Loucy (cell line): ENCODE data around the gene SLC7A10.

Experiments used
- H2AFZ ChIP-seq: fragments of 200-600 bp; sonication (generic); 2 replicates; pipeline ENCODE4 v1.6.0; 2016; ENCODE audit warnings: antibody characterized with exemption, mild to moderate bottlenecking, low read length, moderate library complexity
- H3F3A ChIP-seq: fragments of 200-600 bp; 2 replicates; pipeline ENCODE4 v1.6.0; 2016; ENCODE audit warnings: antibody characterized with exemption, low read depth, mild to moderate bottlenecking
- H3K27me3 ChIP-seq: fragments of 200-600 bp; sonication (generic); 2 replicates; pipeline ENCODE4 v1.6.1; 2014; ENCODE audit warnings: low read length, mild to moderate bottlenecking; ENCODE audit not compliant: insufficient read depth, poor library complexity, severe bottlenecking
- H3K36me3 ChIP-seq: fragments of 200-600 bp; sonication (generic); 2 replicates; pipeline ENCODE4 v1.6.1; 2016; ENCODE audit warnings: low read length; ENCODE audit not compliant: insufficient read depth
- H3K4me1 ChIP-seq: fragments of 200-600 bp; sonication (generic); 2 replicates; pipeline ENCODE4 v1.5.1; 2014; ENCODE audit warnings: low read length, mild to moderate bottlenecking; ENCODE audit not compliant: insufficient read depth, poor library complexity, severe bottlenecking
- H3K4me2 ChIP-seq: fragments of 200-600 bp; sonication (generic); 2 replicates; pipeline ENCODE4 v1.6.0; 2014; ENCODE audit warnings: antibody characterized with exemption, low read length, low read depth, mild to moderate bottlenecking; ENCODE audit not compliant: poor library complexity, severe bottlenecking
- H3K4me3 ChIP-seq: fragments of 200-600 bp; sonication (generic); 2 replicates; pipeline ENCODE4 v1.5.1; 2014; ENCODE audit warnings: low read length, mild to moderate bottlenecking, mixed read lengths; ENCODE audit not compliant: poor library complexity, severe bottlenecking
- H3K79me2 ChIP-seq: fragments of 200-600 bp; sonication (generic); 2 replicates; pipeline ENCODE4 v1.6.1; 2014; ENCODE audit warnings: low read length; ENCODE audit not compliant: insufficient read depth
- H3K9ac ChIP-seq: fragments of 200-600 bp; sonication (generic); 2 replicates; pipeline ENCODE4 v1.6.0; 2014; ENCODE audit warnings: mild to moderate bottlenecking, low read depth, low read length, moderate library complexity; ENCODE audit not compliant: poor library complexity, severe bottlenecking
- H3K9me2 ChIP-seq: fragments of 200-600 bp; sonication (generic); replicated peaks from 2 replicates; pipeline ENCODE4 v1.6.1; 2016; ENCODE audit warnings: low read depth, low read length, mixed read lengths
- H3K9me3 ChIP-seq: fragments of 200-600 bp; sonication (generic); 2 replicates; pipeline ENCODE4 v1.6.1; 2014; ENCODE audit warnings: mild to moderate bottlenecking, antibody characterized with exemption, low read length, low read depth; ENCODE audit not compliant: insufficient read depth
- H4K20me1 ChIP-seq: fragments of 200-600 bp; sonication (generic); 2 replicates; pipeline ENCODE4 v1.6.0; 2014; ENCODE audit warnings: antibody characterized with exemption, low read length, mild to moderate bottlenecking; ENCODE audit not compliant: insufficient read depth, poor library complexity, severe bottlenecking
- CTCF ChIP-seq: fragments of 200-600 bp; sonication (generic); conservative IDR thresholded peaks from 2 replicates; pipeline ENCODE4 v1.5.1; 2014; ENCODE audit warnings: mild to moderate bottlenecking, antibody characterized with exemption, low read length
- EZH2phosphoT487 ChIP-seq: fragments of 200-600 bp; IDR thresholded peaks from 2 replicates; pipeline ENCODE4 v1.6.1; 2018; ENCODE audit warnings: antibody characterized with exemption, mild to moderate bottlenecking, moderate library complexity, borderline replicate concordance

SLC7A10 gene

GRCh38 chr19:33241530-33242101, 16.0 kb upstream of the SLC7A10 start:
- Histone ChIP-seq H3K79me2 (no peaks in the 10 kb centered on the region), H3K4me1 (peaks cover 2% of the 10 kb centered on the region), H4K20me1 (no peaks in the 10 kb centered on the region), H3K9me2 (no peaks in the 10 kb centered on the region), H3K4me3 (no peak overlapping the region), H2AFZ (no peak overlapping the region), H3K27me3 (no peaks in the 10 kb centered on the region), H3K9ac (no peak overlapping the region), H3F3A (no peaks in the 10 kb centered on the region), H3K4me2 (no peak overlapping the region), H3K36me3 (no peaks in the 10 kb centered on the region), H3K9me3 (peaks cover 8% of the 10 kb centered on the region; the same call in 1 of the 2 replicates)
- TF ChIP-seq EZH2phosphoT487 (no peak), CTCF (peak; percentile 76)

GRCh38 chr19:33241091-33241529, 15.5 kb upstream of the SLC7A10 start:
- no peaks in the 10 kb centered on the region for H3K79me2 ChIP-seq
- H3K4me1 ChIP-seq: no peaks in the 10 kb centered on the region
- H3K4me3 ChIP-seq: no peak overlapping the region
- H3K9ac ChIP-seq: no peak overlapping the region
- H3K27me3 ChIP-seq: no peaks in the 10 kb centered on the region
- H2AFZ ChIP-seq: no peak overlapping the region
- TF ChIP-seq CTCF: no peak
- TF ChIP-seq EZH2phosphoT487: no peak
- H3K9me3 ChIP-seq: peaks cover 8% of the 10 kb centered on the region; the same call in 1 of the 2 replicates
- H3F3A ChIP-seq: no peaks in the 10 kb centered on the region
- H3K9me2 ChIP-seq: no peaks in the 10 kb centered on the region
- H3K4me2 ChIP-seq: no peak overlapping the region
- no peaks in the 10 kb centered on the region for H4K20me1 ChIP-seq
- H3K36me3 ChIP-seq: no peaks in the 10 kb centered on the region

- no peaks in the 10 kb centered on the region for H3K36me3 ChIP-seq
- no peak overlapping the region for H3K4me2 ChIP-seq
- H3F3A ChIP-seq: no peaks in the 10 kb centered on the region
- TF ChIP-seq EZH2phosphoT487 (no peak), CTCF (no peak)
- no peak overlapping the region for H3K9ac ChIP-seq
- H2AFZ ChIP-seq: no peak overlapping the region
- H4K20me1 ChIP-seq: no peaks in the 10 kb centered on the region
- no peaks in the 10 kb centered on the region for H3K27me3 ChIP-seq
- no peak overlapping the region for H3K4me3 ChIP-seq
- no peaks in the 10 kb centered on the region for H3K4me1 ChIP-seq
- H3K79me2 ChIP-seq: no peaks in the 10 kb centered on the region
- H3K9me3 ChIP-seq: no peaks in the 10 kb centered on the region
- no peaks in the 10 kb centered on the region for H3K9me2 ChIP-seq
Measured at GRCh38 chr19:33240181-33240771, 14.6 kb upstream of the SLC7A10 start.
